K562 (cell line): ENCODE data around the gene TTC28. TPM values are rescaled to one million over a fixed set of nuclear protein-coding genes. Genes with fewer than 3 reads are reported as not detected.

ENCODE experiments used
- ATAC-seq: fragments of 200-7000 bp; cut with Tn5 transposase; 3 replicates; pipeline ENCODE4 v1.9.1; 2020; ENCODE audit warnings: moderate library complexity
- BruUV-seq: library from RNA; stranded (reverse); fragments of 400-500 nt; replicated peaks from 2 replicates; lab custom pipeline; 2021; lab: Mats Ljungman, UMichigan
- CTCF ChIA-PET: fragments of 300-600 bp; formaldehyde crosslinking; extraction: SDS; loops from one replicate; lab custom pipeline; 2021; ENCODE audit warnings: low intra/inter-chr PET ratio; lab: Yijun Ruan, JAX
- POLR2A ChIA-PET: fragments of 300-600, 350-650 bp; sonication (Branson Sonifier 250); formaldehyde crosslinking; extraction: SDS; loops from one replicate; lab custom pipeline; 2021; ENCODE audit warnings: antibody characterized with exemption, inconsistent platforms; lab: Yijun Ruan, JAX
- DNase-seq, 4 experiments: peaks; one replicate each; pipeline versions ENCODE4 v3.0.0 to v3.0.0-alpha.2; 2011 to 2018; ENCODE audit warnings: low spot score in 3 of 4, mixed read lengths in 3 of 4; ENCODE audit errors: extremely low read depth in 1 of 4
- FAIRE-seq: peaks from 2 replicates; lab custom pipeline; 2011; peaks lifted over from hg19 to GRCh38; lab: Jason Lieb, UNC
- H2AFZ ChIP-seq: 2 replicates; pipeline ENCODE4 v1.6.0; 2011; ENCODE audit warnings: low read depth, low read length, control low read depth, inconsistent platforms
- H3K27ac ChIP-seq: fragments of 200-600 bp; 3 replicates; pipeline ENCODE4 v1.8.0; 2011; ENCODE audit warnings: low read depth, mild to moderate bottlenecking, control low read depth, inconsistent platforms, low read length, moderate library complexity, mixed read lengths; ENCODE audit errors: extremely low read depth
- H3K27me3 ChIP-seq, 2 experiments: fragments of 300-600 bp in 1 of 2; 2 replicates in 1 of 2; 3 replicates in 1 of 2; pipeline versions ENCODE4 v1.6.0 to v1.8.0; 2011; ENCODE audit warnings: inconsistent platforms in 2 of 2, low read length in 2 of 2, mild to moderate bottlenecking in 1 of 2, mixed read lengths in 1 of 2, moderate library complexity in 1 of 2; ENCODE audit not compliant: control insufficient read depth in 2 of 2, insufficient read depth in 2 of 2
- H3K36me3 ChIP-seq: fragments of 300-600 bp; 3 replicates; pipeline ENCODE4 v1.8.0; 2011; ENCODE audit warnings: mild to moderate bottlenecking, low read length, inconsistent platforms; ENCODE audit not compliant: control insufficient read depth, insufficient read depth
- H3K4me1 ChIP-seq, 2 experiments: fragments of 200-600 bp in 1 of 2; replicated peaks in 1 of 2; 2 replicates in 1 of 2; 3 replicates in 1 of 2; pipeline versions ENCODE4 v1.5.1 to v1.8.0; 2011; ENCODE audit warnings: inconsistent platforms in 2 of 2, low read length in 2 of 2, mild to moderate bottlenecking in 1 of 2, mixed read lengths in 1 of 2, moderate library complexity in 1 of 2; ENCODE audit not compliant: control insufficient read depth in 2 of 2, insufficient read depth in 2 of 2
- H3K4me2 ChIP-seq: 2 replicates; pipeline ENCODE4 v1.6.1; 2011; ENCODE audit warnings: low read length, control low read depth, inconsistent platforms, mixed read lengths; ENCODE audit not compliant: insufficient read depth
- H3K4me3 ChIP-seq: fragments of 200-600 bp; sonication (generic), shearing (Covaris generic); 2 replicates; pipeline ENCODE4 v1.5.1; 2016; ENCODE audit warnings: control low read depth, inconsistent platforms
- H3K79me2 ChIP-seq: fragments of 200-600 bp; 3 replicates; pipeline ENCODE4 v1.8.0; 2011; ENCODE audit warnings: low read length, inconsistent platforms; ENCODE audit not compliant: control insufficient read depth, insufficient read depth
- H3K9ac ChIP-seq, 2 experiments: 2 replicates each; pipeline versions ENCODE4 v1.6.0 to v1.6.1; 2011; ENCODE audit warnings: low read depth in 2 of 2, low read length in 2 of 2, control low read depth in 1 of 2, inconsistent platforms in 1 of 2, mild to moderate bottlenecking in 1 of 2, mixed read lengths in 1 of 2; ENCODE audit not compliant: insufficient read depth in 1 of 2
- H3K9me1 ChIP-seq: one replicate; pipeline ENCODE4 v1.6.0; 2011; ENCODE audit warnings: inconsistent platforms, mild to moderate bottlenecking, low read length, moderate library complexity; ENCODE audit not compliant: control insufficient read depth, insufficient read depth
- H3K9me3 ChIP-seq: replicated peaks from 2 replicates; pipeline ENCODE4 v1.5.1; 2011; ENCODE audit warnings: low read depth, low read length, inconsistent platforms; ENCODE audit not compliant: control insufficient read depth, insufficient read depth
- H4K20me1 ChIP-seq: replicated peaks from 2 replicates; pipeline ENCODE4 v1.6.1; 2011; ENCODE audit warnings: low read length, inconsistent platforms, mixed read lengths; ENCODE audit not compliant: control insufficient read depth, insufficient read depth
- BCL6 ChIP-seq: fragments of 250-450 bp; sonication (Bioruptor Pico); IDR thresholded peaks from 2 replicates; pipeline ENCODE4 v1.4.0; 2020
- BDP1 ChIP-seq: IDR thresholded peaks from 3 replicates; pipeline ENCODE4 v1.6.1; 2011; ENCODE audit not compliant: insufficient read length, insufficient read depth
- CC2D1A ChIP-seq: fragments of 450-650 bp; IDR thresholded peaks from 2 replicates; pipeline ENCODE4 v1.6.1; 2017; ENCODE audit warnings: mild to moderate bottlenecking
- DLX4 ChIP-seq: fragments of 250-450 bp; sonication (Bioruptor Pico); IDR thresholded peaks from 2 replicates; pipeline ENCODE4 v1.6.1; 2021; ENCODE audit warnings: mild to moderate bottlenecking
- HINFP ChIP-seq: fragments of 450-650 bp; conservative IDR thresholded peaks from 2 replicates; pipeline ENCODE4 v1.6.1; 2016; ENCODE audit warnings: missing genetic modification characterization, low read depth, mild to moderate bottlenecking, control low read depth, missing compliant biosample characterization
- HMG20A ChIP-seq: fragments of 450-650 bp; formaldehyde crosslinking; conservative IDR thresholded peaks from 2 replicates; pipeline ENCODE4 v1.4.0; 2020; ENCODE audit warnings: mild to moderate bottlenecking, mixed read lengths
- HSF4 ChIP-seq: fragments of 250-450 bp; sonication (Bioruptor Pico); IDR thresholded peaks from 2 replicates; pipeline ENCODE4 v2.1.2; 2022; ENCODE audit warnings: mild to moderate bottlenecking, moderate library complexity, borderline replicate concordance
- JUN ChIP-seq, 2 experiments: sonication (generic) in 1 of 2; formaldehyde crosslinking in 1 of 2; IDR thresholded peaks; 2 replicates each; pipeline versions ENCODE4 v1.6.1 to v1.8.0; 2012 to 2022; ENCODE audit warnings: borderline replicate concordance in 2 of 2, mild to moderate bottlenecking in 2 of 2, improper control_type of control experiment in 1 of 2, low read depth in 1 of 2, low read length in 1 of 2, missing genetic modification reagents in 1 of 2
- KAT2B ChIP-seq: IDR thresholded peaks from one replicate; pipeline ENCODE4 v1.6.1; 2012; ENCODE audit warnings: low read depth, mild to moderate bottlenecking, control low read depth, inconsistent platforms, low read length, moderate library complexity
- MITF ChIP-seq: IDR thresholded peaks from 2 replicates; pipeline ENCODE4 v1.6.1; 2014; ENCODE audit warnings: antibody characterized with exemption
- NCOR1 ChIP-seq: fragments of 450-650 bp; IDR thresholded peaks from 2 replicates; pipeline ENCODE4 v1.6.1; 2016; ENCODE audit warnings: mild to moderate bottlenecking, moderate library complexity
- POLR2G ChIP-seq: fragments of 200-400 bp; formaldehyde crosslinking; IDR thresholded peaks from 2 replicates; pipeline ENCODE4 v1.6.1; 2017; ENCODE audit warnings: low read depth, mild to moderate bottlenecking, antibody characterized with exemption, low read length, moderate library complexity
- PPARD ChIP-seq: fragments of 250-450 bp; sonication (Bioruptor Pico); IDR thresholded peaks from 2 replicates; pipeline ENCODE4 v1.8.0; 2022; ENCODE audit warnings: inconsistent platforms, mild to moderate bottlenecking, moderate library complexity
- RBM25 ChIP-seq: fragments of 200-400 bp; formaldehyde crosslinking; IDR thresholded peaks from 2 replicates; pipeline ENCODE4 v1.6.1; 2018; ENCODE audit warnings: low read length, low read depth, moderate library complexity; ENCODE audit not compliant: severe bottlenecking
- ZBTB9 ChIP-seq: fragments of 450-650 bp; formaldehyde crosslinking; IDR thresholded peaks from 2 replicates; pipeline ENCODE4 v1.4.0; 2020; ENCODE audit warnings: mild to moderate bottlenecking, moderate library complexity
- ZFP30 ChIP-seq: fragments of 250-450 bp; sonication (Bioruptor Pico); IDR thresholded peaks from 2 replicates; pipeline ENCODE4 v1.8.0; 2022; ENCODE audit warnings: moderate library complexity, mild to moderate bottlenecking, inconsistent platforms, borderline replicate concordance
- ZNF134 ChIP-seq: fragments of 250-450 bp; sonication (Bioruptor Pico); conservative IDR thresholded peaks from 2 replicates; pipeline ENCODE4 v1.4.0; 2020
- ZNF436 ChIP-seq: fragments of 250-450, 450-650 bp; sonication (Bioruptor Pico); formaldehyde crosslinking; IDR thresholded peaks from 2 replicates; pipeline ENCODE4 v1.7.0; 2020; ENCODE audit warnings: mild to moderate bottlenecking
- ZNF583 ChIP-seq: fragments of 250-450 bp; sonication (Bioruptor Pico); IDR thresholded peaks from 2 replicates; pipeline ENCODE4 v1.4.0; 2020
- ZNF77 ChIP-seq: fragments of 250-450 bp; sonication (Bioruptor Pico); IDR thresholded peaks from 2 replicates; pipeline ENCODE4 v1.5.0; 2020
- WGBS: fragments of 100-300 bp; shearing (Covaris generic); methylation state at CpG from one replicate; pipeline ENCODE4 v1.1.6; 2016; ENCODE audit warnings: low coverage, mixed read lengths; ENCODE audit not compliant: insufficient coverage; ENCODE audit errors: missing lambda C conversion rate; 5-methylcytosine and 5-hydroxymethylcytosine counted together
- in situ Hi-C: fragments of 300-500 bp; cut with MboI; formaldehyde crosslinking; loops from 4 replicates; pipeline ENCODE4 v1.15.0; 2018; ENCODE audit warnings: inconsistent platforms, mixed read lengths
- intact Hi-C: fragments of 100-400 bp; cut with micrococcal nuclease; formaldehyde crosslinking; loops from 2 replicates; pipeline ENCODE4 v1.14.2; 2022
- polyA plus RNA-seq, 8 experiments: library from polyadenylated mRNA; depleted of rRNA in 4 of 8; stranded (reverse) in 5 of 8; unstranded in 3 of 8; fragments of >200 nt; fragmentation: Nextera tagmentation in 2 of 8; fragmentation: Illumina TruSeq in 1 of 8; extraction: Ambion mirVana in 2 of 8; extraction: Trizol in 1 of 8; gene quantifications; 2 replicates each; pipeline versions ENCODE4 v1.2.1 to v1.2.3, GENCODE V29; 2011 to 2014; ENCODE audit warnings: inconsistent platforms in 1 of 8, missing spikeins in 1 of 8
- total RNA-seq, 7 experiments: library from RNA; depleted of rRNA in 6 of 7; stranded (reverse); fragments of >200 nt in 6 of 7; fragmentation: Illumina TruSeq in 2 of 7; extraction: Trizol in 2 of 7; gene quantifications; 2 replicates each; pipeline versions ENCODE4 v1.2.1 to v1.2.3, GENCODE V29; 2011 to 2021; ENCODE audit warnings: low replicate concordance in 1 of 7

Gene TTC28
- total and polyA plus RNA-seq, 9 of the 15 experiments (the other 6 are each of a cell fraction or from before 2014, with no cell fraction given), result 0.22 to 10.7 (median 3.1) TPM

GRCh38 chr22:28544431-28544868 is 135.2 kb downstream of the TTC28 start:
- Histone ChIP-seq H3K4me1 (peaks cover 0 to 2% of the 10 kb centered on the region in 2 experiments; a peak in 2 of 5 replicates), H3K4me3 (no peak overlapping the region), H3K27me3 (no peaks in the 10 kb centered on the region), H3K9me3 (no peaks in the 10 kb centered on the region), H4K20me1 (no peaks in the 10 kb centered on the region), H3K79me2 (no peaks in the 10 kb centered on the region), H3K4me2 (no peak overlapping the region; the same call in 1 of the 2 replicates), H3K9me1 (no peaks in the 10 kb centered on the region), H2AFZ (peak overlapping the region; percentile 20; the same call in 1 of the 2 replicates), H3K27ac (no peak overlapping the region), H3K9ac (no peak overlapping the region), H3K36me3 (no peaks in the 10 kb centered on the region)
- ATAC-seq (no peak), DNase-seq (peak in 1 of 4 experiments; percentile 31), FAIRE-seq (no peak)
- in situ Hi-C loops (no loop called here), intact Hi-C loops (no loop called here)
- 0% methylated on average over 2 of the region's 2 CpGs for WGBS
- BruUV-seq, result no TSS peak
- CTCF ChIA-PET, result no interaction called here
- POLR2A ChIA-PET, result no interaction called here
- TF ChIP-seq DLX4 (CRISPR knock-in tag) (no peak), ZNF134 (CRISPR knock-in tag) (0 out of 2 replicates have a peak, but pooled peaks have one; percentile 29), BCL6 (CRISPR knock-in tag) (no peak), MITF (no peak), KAT2B (no peak), PPARD (CRISPR knock-in tag) (no peak), ZNF77 (no peak), CC2D1A (no peak), JUN (IDR thresholded peaks at IDR 0.05; ENCODE audit: borderline replicate concordance, low read depth, low read length) (no peak), JUN (CRISPR knock-in tag; IDR thresholded peaks at IDR 0.05; ENCODE audit: borderline replicate concordance) (no peak), ZNF583 (CRISPR knock-in tag) (peak; percentile 83), HMG20A (CRISPR knock-in tag) (no peak), RBM25 (no peak), BDP1 (no peak), HSF4 (CRISPR knock-in tag) (no peak), ZBTB9 (CRISPR knock-in tag) (peak; percentile 63; the same call in 1 of the 2 replicates), ZFP30 (CRISPR knock-in tag) (no peak), POLR2G (no peak), ZNF436 (CRISPR knock-in tag) (no peak), HINFP (tag) (peak; percentile 76), NCOR1 (no peak)
